AG09319 (cell line): ENCODE data around the gene FRY.

ENCODE experiments used
- DNase-seq: peaks from one replicate; pipeline ENCODE4 v3.0.0-alpha.2; 2010; ENCODE audit warnings: low read depth; ENCODE audit errors: extremely low read depth
- CTCF ChIP-seq: IDR thresholded peaks from 2 replicates; pipeline ENCODE4 v1.5.1; 2011; ENCODE audit warnings: low read depth, mild to moderate bottlenecking, inconsistent platforms, low read length, moderate library complexity

FRY gene

GRCh38 chr13:32199168-32199567, 167.6 kb downstream of the FRY start:
- no peak for TF ChIP-seq CTCF
- no peak for DNase-seq

GRCh38 chr13:32200741-32201140, 169.2 kb downstream of the FRY start:
- TF ChIP-seq CTCF = no peak
- no peak for DNase-seq

GRCh38 chr13:32201809-32202208, 170.2 kb downstream of the FRY start:
- no peak for DNase-seq
- no peak for TF ChIP-seq CTCF

GRCh38 chr13:32202268-32202667, 170.7 kb downstream of the FRY start:
- no peak for TF ChIP-seq CTCF
- no peak for DNase-seq

- no peak for TF ChIP-seq CTCF
- no peak for DNase-seq
Observed at GRCh38 chr13:32203221-32203620, 171.6 kb downstream of the FRY start.

- DNase-seq = no peak
- no peak for TF ChIP-seq CTCF
Observed at GRCh38 chr13:32203736-32204135, 172.2 kb downstream of the FRY start.

GRCh38 chr13:32205431-32206096, 174.0 kb downstream of the FRY start:
- DNase-seq = no peak
- TF ChIP-seq CTCF = no peak
